ENCODE results near the gene MYOF.

DNA sequence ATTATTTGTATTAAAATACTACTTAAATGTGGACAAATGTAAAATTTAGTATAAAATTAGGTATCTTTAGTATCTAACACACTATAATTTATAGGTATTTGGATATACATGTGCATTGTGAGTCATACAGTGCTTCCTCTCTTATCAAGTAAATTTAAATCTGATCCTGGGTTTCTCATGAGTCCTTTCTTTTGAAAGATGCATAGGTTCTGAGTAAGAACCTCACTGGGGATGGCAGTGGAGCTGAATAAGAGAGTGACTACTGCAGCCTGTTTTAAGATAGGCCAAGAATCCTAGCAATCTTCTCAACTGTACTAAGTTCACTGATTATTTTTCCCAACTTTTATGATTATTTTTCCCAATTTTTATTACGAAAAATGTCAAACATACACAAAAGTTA lies 30.4 kb upstream of the MYOF start:
- TF ChIP-seq, protein P1, sequence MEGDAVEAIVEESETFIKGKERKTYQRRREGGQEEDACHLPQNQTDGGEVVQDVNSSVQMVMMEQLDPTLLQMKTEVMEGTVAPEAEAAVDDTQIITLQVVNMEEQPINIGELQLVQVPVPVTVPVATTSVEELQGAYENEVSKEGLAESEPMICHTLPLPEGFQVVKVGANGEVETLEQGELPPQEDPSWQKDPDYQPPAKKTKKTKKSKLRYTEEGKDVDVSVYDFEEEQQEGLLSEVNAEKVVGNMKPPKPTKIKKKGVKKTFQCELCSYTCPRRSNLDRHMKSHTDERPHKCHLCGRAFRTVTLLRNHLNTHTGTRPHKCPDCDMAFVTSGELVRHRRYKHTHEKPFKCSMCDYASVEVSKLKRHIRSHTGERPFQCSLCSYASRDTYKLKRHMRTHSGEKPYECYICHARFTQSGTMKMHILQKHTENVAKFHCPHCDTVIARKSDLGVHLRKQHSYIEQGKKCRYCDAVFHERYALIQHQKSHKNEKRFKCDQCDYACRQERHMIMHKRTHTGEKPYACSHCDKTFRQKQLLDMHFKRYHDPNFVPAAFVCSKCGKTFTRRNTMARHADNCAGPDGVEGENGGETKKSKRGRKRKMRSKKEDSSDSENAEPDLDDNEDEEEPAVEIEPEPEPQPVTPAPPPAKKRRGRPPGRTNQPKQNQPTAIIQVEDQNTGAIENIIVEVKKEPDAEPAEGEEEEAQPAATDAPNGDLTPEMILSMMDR (IDR thresholded peaks at IDR 0.05), result no peak
- TF ChIP-seq POLR2AphosphoS5 (IDR thresholded peaks at IDR 0.05) (no peak), POLR2A (IDR thresholded peaks at IDR 0.05) (no peak)
